Keratinocyte (primary cell): ENCODE data around the gene TNS1. TPM values are rescaled to one million over a fixed set of nuclear protein-coding genes. Genes with fewer than 3 reads are reported as not detected.

Source experiments
- DNase-seq: peaks from one replicate; pipeline ENCODE4 v3.0.0-alpha.2; 2011; ENCODE audit warnings: low read depth, missing footprints, low spot score
- FAIRE-seq: peaks from 2 replicates; lab custom pipeline; 2011; peaks lifted over from hg19 to GRCh38; lab: Jason Lieb, UNC
- H2AFZ ChIP-seq: 2 replicates; pipeline ENCODE4 v1.6.0; 2012; ENCODE audit warnings: low read length, control low read depth, inconsistent platforms; ENCODE audit not compliant: control insufficient read depth
- H3K27ac ChIP-seq: 2 replicates; pipeline ENCODE4 v1.5.1; 2011; ENCODE audit warnings: low read length; ENCODE audit not compliant: control insufficient read depth, insufficient read depth
- H3K27me3 ChIP-seq: 3 replicates; pipeline ENCODE4 v1.6.0; 2011; ENCODE audit warnings: low read length; ENCODE audit not compliant: control insufficient read depth, insufficient read depth; ENCODE audit errors: extremely low read depth
- H3K36me3 ChIP-seq, 2 experiments: 2 replicates in 1 of 2; 3 replicates in 1 of 2; pipeline ENCODE4 v1.5.1; 2011; ENCODE audit warnings: low read length in 2 of 2, mild to moderate bottlenecking in 1 of 2; ENCODE audit not compliant: control insufficient read depth in 2 of 2, insufficient read depth in 2 of 2; ENCODE audit errors: extremely low read depth in 1 of 2
- H3K4me1 ChIP-seq: 3 replicates; pipeline ENCODE4 v1.5.1; 2011; ENCODE audit warnings: low read length; ENCODE audit not compliant: control insufficient read depth, insufficient read depth; ENCODE audit errors: extremely low read depth
- H3K4me2 ChIP-seq: 3 replicates; pipeline ENCODE4 v1.6.0; 2011; ENCODE audit warnings: low read depth, low read length; ENCODE audit not compliant: control insufficient read depth, insufficient read depth; ENCODE audit errors: extremely low read depth
- H3K4me3 ChIP-seq, 3 experiments: fragments of 200-600 bp in 1 of 3; sonication (generic) in 1 of 3; 2 replicates in 2 of 3; 3 replicates in 1 of 3; pipeline ENCODE4 v1.5.1; 2011 to 2016; ENCODE audit warnings: low read length in 3 of 3, mild to moderate bottlenecking in 3 of 3, control low read depth in 2 of 3, inconsistent platforms in 1 of 3, low read depth in 1 of 3, mixed read lengths in 1 of 3, mixed run types in 1 of 3, moderate library complexity in 1 of 3; ENCODE audit not compliant: control insufficient read depth in 2 of 3, insufficient read depth in 2 of 3; ENCODE audit errors: extremely low read depth in 1 of 3
- H3K79me2 ChIP-seq: 2 replicates; pipeline ENCODE4 v1.6.0; 2012; ENCODE audit warnings: low read length; ENCODE audit not compliant: control insufficient read depth, insufficient read depth
- H3K9ac ChIP-seq: 3 replicates; pipeline ENCODE4 v1.6.0; 2011; ENCODE audit warnings: low read length; ENCODE audit not compliant: control insufficient read depth, insufficient read depth; ENCODE audit errors: extremely low read depth
- H3K9me1 ChIP-seq: 3 replicates; pipeline ENCODE4 v1.6.0; 2011; ENCODE audit warnings: low read length; ENCODE audit not compliant: control insufficient read depth, insufficient read depth; ENCODE audit errors: extremely low read depth
- H3K9me3 ChIP-seq: 2 replicates; pipeline ENCODE4 v1.5.1; 2012; ENCODE audit warnings: low read depth, low read length; ENCODE audit not compliant: control insufficient read depth
- H4K20me1 ChIP-seq: 3 replicates; pipeline ENCODE4 v1.6.0; 2011; ENCODE audit warnings: low read length; ENCODE audit not compliant: control insufficient read depth, insufficient read depth; ENCODE audit errors: extremely low read depth
- CTCF ChIP-seq, 3 experiments: IDR thresholded peaks in 1 of 3; conservative IDR thresholded peaks in 1 of 3; optimal IDR thresholded peaks in 1 of 3; 2 replicates in 2 of 3; 3 replicates in 1 of 3; pipeline versions ENCODE3 to v1.5.1; 2011; ENCODE audit warnings: low read length in 3 of 3, mild to moderate bottlenecking in 3 of 3, moderate library complexity in 2 of 3, control low read depth in 1 of 3, inconsistent platforms in 1 of 3; ENCODE audit not compliant: insufficient read depth in 2 of 3; ENCODE audit errors: extremely low read depth in 1 of 3
- EZH2 ChIP-seq: IDR thresholded peaks from one replicate; pipeline ENCODE4 v1.6.1; 2012; ENCODE audit warnings: inconsistent platforms, mild to moderate bottlenecking, low read length, moderate library complexity
- dilution Hi-C: fragments of 300-500 bp; cut with MboI; formaldehyde crosslinking; loops from one replicate; pipeline ENCODE4 v1.7.0; 2020; ENCODE audit warnings: low sequenced_read_pairs; ENCODE audit not compliant: extremely low pct_ligation_motif_present
- polyA plus RNA-seq, 5 experiments: library from polyadenylated mRNA; depleted of rRNA in 3 of 5; stranded (reverse) in 3 of 5; stranded (forward) in 1 of 5; unstranded in 1 of 5; fragments of >200 nt; gene quantifications; 1 replicate in 1 of 5; 2 replicates in 3 of 5; 3 replicates in 1 of 5; pipeline versions ENCODE4 v1.2.1 to v1.2.3, GENCODE V29; 2011 to 2012; ENCODE audit warnings: missing spikeins in 2 of 5, low read depth in 1 of 5, low replicate concordance in 1 of 5

Gene TNS1
- polyA plus RNA-seq, 1 donor (not counting 4 experiments of a cell fraction or from before 2014, with no cell fraction given): 2.5 TPM

- Histone ChIP-seq H3K4me3 (no peak overlapping the region), H3K4me2 (no peak overlapping the region), H3K9me1 (no peaks in the 10 kb centered on the region), H3K9me3 (no peaks in the 10 kb centered on the region), H3K27me3 (no peaks in the 10 kb centered on the region), H3K9ac (no peak overlapping the region), H3K27ac (no peak overlapping the region), H3K79me2 (no peaks in the 10 kb centered on the region), H3K4me1 (no peaks in the 10 kb centered on the region), H3K36me3 (no peaks in the 10 kb centered on the region), H2AFZ (no peak overlapping the region), H4K20me1 (no peaks in the 10 kb centered on the region)
- DNase-seq (no peak), FAIRE-seq (no peak)
- peak; percentile 26 to 59 (median 58) for TF ChIP-seq CTCF (optimal IDR thresholded peaks at IDR 0.05 in 1 of 3, IDR thresholded peaks at IDR 0.05 in 1 of 3, conservative IDR thresholded peaks at IDR 0.05 in 1 of 3; ENCODE audit: extremely low read depth in 1 of 3, insufficient read depth in 2 of 3, low read length in 3 of 3)
- no peak for TF ChIP-seq EZH2
- dilution Hi-C loops: no loop called here
Observed at GRCh38 chr2:217836901-217837491, 165.8 kb downstream of the TNS1 start.

DNA sequence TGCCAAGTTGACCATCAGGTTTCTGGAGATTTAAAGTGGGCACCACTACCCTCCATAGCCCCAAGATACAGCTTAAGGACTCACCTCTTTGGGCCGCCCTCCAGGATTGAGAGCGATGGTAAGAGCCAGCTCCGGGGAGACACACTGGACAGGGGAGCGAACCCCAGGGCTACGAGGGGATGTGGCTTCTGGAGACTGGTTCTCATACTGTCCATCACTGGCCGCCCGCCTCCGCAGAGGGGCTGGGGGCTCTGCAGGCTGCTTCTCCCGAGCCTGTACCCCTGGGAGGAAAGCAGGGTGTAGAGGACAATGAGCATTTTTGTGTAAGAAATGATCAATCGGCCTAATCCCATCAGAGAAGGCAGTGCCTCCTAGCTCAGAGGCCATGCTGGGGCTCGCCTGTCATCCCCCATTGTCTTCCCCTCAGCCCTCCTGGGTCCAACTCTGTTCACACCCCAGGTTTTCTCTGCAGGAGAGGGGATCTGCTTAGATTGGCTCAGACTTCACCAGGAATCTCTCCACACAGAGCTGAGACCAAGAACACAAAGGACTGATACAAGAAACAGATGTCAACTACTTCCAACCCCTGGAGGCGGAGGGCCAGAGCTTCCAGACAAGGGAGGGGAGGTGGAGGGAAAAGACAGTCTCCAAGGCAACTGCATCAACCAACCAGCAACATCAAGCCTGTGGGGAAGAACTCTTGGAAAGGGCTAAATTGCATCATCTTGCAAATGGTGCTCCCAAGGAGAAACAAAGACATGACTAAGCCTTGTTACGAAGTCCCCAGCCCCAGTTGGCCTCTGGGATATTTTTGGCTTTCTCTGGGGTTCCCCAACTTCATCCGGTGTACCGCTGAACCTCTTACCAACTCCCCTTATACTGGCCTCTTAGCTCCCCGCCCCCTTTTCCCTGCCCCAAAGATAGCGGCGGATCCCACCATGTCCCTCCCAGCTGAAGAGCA, 166.6 kb downstream of the TNS1 start:
- no peak for FAIRE-seq
- no peak overlapping the region for H3K27ac ChIP-seq
- H4K20me1 ChIP-seq: no peaks in the 10 kb centered on the region
- H3K9me3 ChIP-seq: no peaks in the 10 kb centered on the region
- H3K79me2 ChIP-seq: no peaks in the 10 kb centered on the region
- no peak for TF ChIP-seq CTCF (optimal IDR thresholded peaks at IDR 0.05 in 1 of 3, IDR thresholded peaks at IDR 0.05 in 1 of 3, conservative IDR thresholded peaks at IDR 0.05 in 1 of 3; ENCODE audit: extremely low read depth in 1 of 3, insufficient read depth in 2 of 3, low read length in 3 of 3)
- DNase-seq: no peak
- H3K27me3 ChIP-seq: no peaks in the 10 kb centered on the region
- no peak overlapping the region for H3K9ac ChIP-seq
- dilution Hi-C loops: no loop called here
- H3K9me1 ChIP-seq: no peaks in the 10 kb centered on the region
- no peak overlapping the region for H2AFZ ChIP-seq
- no peaks in the 10 kb centered on the region for H3K36me3 ChIP-seq
- no peak overlapping the region for H3K4me2 ChIP-seq
- H3K4me3 ChIP-seq: no peak overlapping the region
- no peaks in the 10 kb centered on the region for H3K4me1 ChIP-seq
